GM15510 (cell line): ENCODE measurements around the gene POR.

ENCODE experiments used
- POLR2A ChIP-seq: IDR thresholded peaks from 3 replicates; pipeline ENCODE4 v1.6.1; 2011; ENCODE audit warnings: borderline replicate concordance; ENCODE audit not compliant: insufficient read length; ENCODE audit errors: extremely low read depth

POR gene

GRCh38 chr7:75925717-75926435 is 10.9 kb downstream of the POR start:
- no peak for TF ChIP-seq POLR2A

DNA sequence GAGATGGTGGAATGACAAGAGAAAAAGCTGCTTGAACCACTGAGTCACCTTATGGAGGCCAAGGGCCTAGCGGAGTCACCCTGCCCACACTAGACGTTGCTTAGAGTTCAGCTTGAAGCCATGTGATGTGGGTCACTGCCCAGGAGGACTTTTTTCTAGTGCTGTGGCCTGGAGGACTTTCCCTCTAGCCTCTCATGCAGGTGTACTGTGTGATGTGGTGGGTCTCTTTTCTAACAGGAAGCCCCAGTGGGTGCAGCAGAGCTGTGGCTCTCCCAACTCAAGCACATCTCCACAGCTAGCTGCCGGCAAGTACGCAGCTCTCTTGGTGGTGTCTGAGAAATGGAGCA is 13.6 kb downstream of the POR start:
- TF ChIP-seq POLR2A, result no peak

DNA sequence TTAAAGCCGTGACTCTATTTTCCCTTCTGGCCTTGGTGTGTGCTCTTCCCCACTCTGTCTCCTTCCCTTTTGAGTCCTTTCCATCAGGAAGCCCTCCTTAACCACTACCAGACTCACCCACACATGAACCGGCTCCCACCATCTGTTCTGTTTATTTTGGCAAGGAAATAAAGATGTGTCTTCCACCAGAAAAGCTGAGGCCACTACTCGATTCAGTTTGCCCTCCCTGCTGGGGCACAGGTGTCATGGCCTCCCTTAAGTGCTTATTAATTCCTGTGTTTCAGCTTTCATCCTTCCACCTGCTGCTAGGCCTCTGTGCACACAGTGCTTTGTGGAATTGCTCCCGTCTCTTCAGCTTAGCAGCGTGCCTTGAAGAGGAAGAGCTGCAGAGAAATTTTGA is 16.7 kb downstream of the POR start:
- TF ChIP-seq POLR2A, result no peak

- TF ChIP-seq POLR2A, result no peak
Measured at GRCh38 chr7:75937958-75938786, 23.2 kb downstream of the POR start.

DNA sequence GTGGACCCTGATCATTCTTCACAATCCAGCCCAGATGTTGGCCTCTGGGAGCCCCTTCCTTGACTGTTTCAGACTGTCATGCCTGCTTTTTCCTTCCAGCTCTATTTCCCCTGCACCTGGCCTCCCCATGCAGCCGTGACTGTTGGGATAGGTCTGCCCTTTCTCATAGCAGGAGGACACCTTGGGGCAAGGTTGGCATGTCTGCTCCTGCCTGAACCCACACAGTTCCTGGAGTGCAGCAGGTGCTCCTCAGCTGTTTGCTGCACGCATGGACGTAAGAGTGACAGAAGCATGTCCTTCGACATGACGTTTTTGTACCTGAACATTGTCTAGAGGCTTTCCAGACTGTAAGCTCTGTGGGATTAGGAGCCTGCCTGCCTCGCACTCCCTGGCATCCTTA is 24.0 kb downstream of the POR start:
- TF ChIP-seq POLR2A, result no peak

DNA sequence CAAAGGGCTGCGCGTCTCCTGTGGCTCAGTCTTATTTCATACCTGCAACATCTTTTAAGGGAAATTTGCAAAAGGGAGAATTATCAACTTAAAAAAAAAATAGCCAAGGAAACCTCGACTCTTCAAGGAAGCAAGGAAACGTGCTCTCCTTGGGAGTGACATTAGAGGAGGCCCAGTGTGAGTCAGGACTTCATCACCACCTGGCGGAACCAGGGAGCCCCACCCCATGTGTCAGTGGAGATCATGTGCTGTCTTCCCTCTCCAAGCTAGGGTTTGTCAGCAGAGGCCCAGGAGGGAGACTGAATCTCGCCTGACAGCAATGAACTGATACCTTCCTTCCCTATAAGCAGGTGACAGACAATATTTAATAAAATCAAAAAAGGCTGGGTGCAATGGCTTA is 28.9 kb downstream of the POR start:
- TF ChIP-seq POLR2A, result no peak

GRCh38 chr7:75944507-75944906 is 29.6 kb downstream of the POR start:
- TF ChIP-seq POLR2A, result no peak

- TF ChIP-seq POLR2A, result no peak
Measured at GRCh38 chr7:75945297-75946168, 30.6 kb downstream of the POR start.

- TF ChIP-seq POLR2A, result no peak
Measured at GRCh38 chr7:75946207-75946855, 31.4 kb downstream of the POR start.

DNA sequence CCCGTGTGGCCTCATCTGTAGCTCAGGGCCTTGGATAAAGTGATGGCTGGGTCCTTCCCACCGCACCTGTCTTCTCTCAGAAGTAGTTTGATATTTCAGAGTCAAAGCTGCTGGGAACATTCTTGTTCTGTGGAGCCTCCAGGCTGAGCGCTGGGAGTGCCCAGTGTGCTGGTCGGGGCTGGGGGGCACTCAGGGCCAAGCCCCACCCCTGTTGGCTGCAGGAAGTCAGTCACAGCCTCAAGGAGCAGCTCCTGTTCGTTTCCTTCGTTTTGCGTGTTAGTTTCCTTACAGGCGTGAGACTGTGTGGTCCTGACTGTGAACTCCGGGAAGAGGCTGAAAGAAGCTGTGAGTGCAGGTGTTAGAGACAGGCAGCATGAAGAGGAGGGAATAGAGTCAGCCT is 33.2 kb downstream of the POR start:
- TF ChIP-seq POLR2A, result no peak

GRCh38 chr7:75950111-75950681 is 35.2 kb downstream of the POR start:
- no peak for TF ChIP-seq POLR2A

- TF ChIP-seq POLR2A, result no peak
Measured at GRCh38 chr7:75951506-75951905, 36.6 kb downstream of the POR start.

GRCh38 chr7:75953431-75953830 is 38.5 kb downstream of the POR start:
- TF ChIP-seq POLR2A, result no peak

GRCh38 chr7:75953931-75954330 is 39.0 kb downstream of the POR start:
- no peak for TF ChIP-seq POLR2A
